NCI-H446 treated with DMSO at 0.1 percent for 48 hours (cell line): Measurements from ENCODE around the gene ETV7.
"Not testable (repeated sequence)": the region's sequence is repeated elsewhere in the genome, so short reads cannot be mapped to it uniquely, and the experiment has no call there.

Experiments
- DNase-seq: peaks from one replicate; lab custom pipeline; 2025; lab: John Stamatoyannopoulos, UW

ETV7 gene

DNA sequence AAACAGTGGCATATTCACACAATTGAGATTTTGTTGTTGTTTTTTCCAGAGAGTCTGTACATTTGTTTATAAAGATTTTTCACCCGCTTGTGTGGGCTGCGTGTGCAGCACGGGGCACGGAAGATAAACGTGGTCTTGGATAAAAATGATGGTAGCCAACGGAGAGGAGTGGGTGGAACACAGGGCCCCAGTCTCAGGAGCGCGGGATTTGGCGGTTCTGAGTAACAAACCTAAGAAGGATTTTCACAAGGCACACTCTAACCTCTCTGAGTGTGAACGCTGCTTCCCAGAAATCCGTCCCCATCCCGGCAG is 47.2 kb downstream of the ETV7 start:
- no peak for DNase-seq

DNA sequence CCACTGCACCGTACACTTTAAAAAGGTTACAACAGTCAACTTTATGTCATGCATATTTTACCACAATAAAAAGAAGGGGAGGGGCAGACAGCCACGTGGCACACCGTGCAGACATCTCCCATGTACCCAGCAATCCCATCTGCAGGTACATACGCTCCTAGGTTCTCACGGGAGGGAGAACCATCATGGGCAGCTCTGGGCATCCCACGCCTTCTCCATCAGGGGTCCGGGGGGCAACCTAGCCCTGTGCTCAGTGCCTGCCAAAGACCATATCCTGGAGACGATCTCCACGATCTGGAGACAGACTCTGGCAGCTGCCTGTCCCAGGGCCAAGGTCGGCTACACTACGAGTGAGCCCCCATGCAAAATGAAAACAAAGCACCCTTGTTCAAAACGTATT is 48.3 kb downstream of the ETV7 start:
- no peak for DNase-seq

DNA sequence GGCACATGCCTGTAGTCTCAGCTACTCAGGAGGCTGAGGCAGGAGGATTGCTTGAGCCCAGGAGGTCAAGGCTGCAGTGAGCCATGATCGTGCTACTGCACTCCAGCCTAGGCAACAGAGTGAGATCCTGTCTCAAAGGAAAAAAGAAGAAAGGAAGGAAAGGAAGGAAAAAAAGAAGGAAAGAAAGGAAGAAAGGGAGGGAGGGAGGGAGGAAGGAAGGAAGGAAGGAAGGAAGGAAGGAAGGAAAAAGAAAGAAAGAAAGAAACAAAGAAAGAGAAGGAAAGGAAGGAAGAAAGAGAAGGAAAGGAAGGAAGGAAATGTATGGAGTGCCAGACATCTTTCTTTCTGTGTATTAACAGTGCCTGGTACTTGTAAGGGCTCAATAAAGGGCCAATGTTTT is 49.2 kb downstream of the ETV7 start:
- not testable (repeated sequence) for DNase-seq

DNA sequence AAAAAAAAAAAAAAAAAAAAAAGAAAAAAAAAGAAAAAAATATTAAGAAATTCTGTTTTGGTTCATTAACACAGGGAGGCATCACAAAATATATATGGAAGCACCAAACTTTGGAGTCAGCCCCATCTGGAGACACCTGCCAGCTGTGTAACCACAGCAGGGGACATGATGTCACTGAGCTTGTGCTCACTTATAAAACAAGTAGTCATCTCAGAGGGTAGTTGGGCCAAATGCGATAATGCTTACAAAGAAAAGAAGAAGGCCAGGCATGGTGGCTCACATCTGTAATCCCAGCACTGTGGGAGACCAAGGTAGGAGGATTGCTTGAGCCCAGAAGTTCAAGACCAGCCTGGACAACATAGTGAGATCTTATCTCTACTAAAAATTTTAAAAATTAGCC is 49.7 kb downstream of the ETV7 start:
- no peak for DNase-seq

DNA sequence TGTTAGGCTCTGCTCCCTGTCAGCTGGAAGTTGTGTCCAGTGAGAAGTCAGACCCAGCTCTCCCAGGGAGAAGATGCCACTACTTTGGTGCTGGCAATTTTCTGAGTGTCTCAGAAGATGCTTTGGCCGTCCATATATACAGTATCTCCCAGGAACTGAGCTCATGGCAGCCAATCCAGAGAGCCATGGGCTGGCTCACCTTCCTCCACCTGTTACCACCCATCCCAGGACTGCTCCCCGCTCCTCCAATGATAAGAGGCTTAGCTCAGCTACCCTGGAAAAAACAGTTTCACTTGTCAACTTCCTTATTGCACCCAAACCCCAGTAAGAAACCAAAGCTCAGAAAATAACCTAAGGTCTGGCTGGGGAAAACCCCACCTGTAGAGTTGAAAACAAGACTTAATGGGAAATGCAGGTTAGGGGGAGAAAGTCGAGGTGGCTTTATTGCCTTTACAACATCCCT is 50.7 kb downstream of the ETV7 start, which contains the start of gene BNIP5:
TSS of gene BNIP5 (minus strand) at position 110 of the 463 bp plus-strand sequence. CDS start 6,198 bp downstream, outside the sequence.
- no peak for DNase-seq

DNA sequence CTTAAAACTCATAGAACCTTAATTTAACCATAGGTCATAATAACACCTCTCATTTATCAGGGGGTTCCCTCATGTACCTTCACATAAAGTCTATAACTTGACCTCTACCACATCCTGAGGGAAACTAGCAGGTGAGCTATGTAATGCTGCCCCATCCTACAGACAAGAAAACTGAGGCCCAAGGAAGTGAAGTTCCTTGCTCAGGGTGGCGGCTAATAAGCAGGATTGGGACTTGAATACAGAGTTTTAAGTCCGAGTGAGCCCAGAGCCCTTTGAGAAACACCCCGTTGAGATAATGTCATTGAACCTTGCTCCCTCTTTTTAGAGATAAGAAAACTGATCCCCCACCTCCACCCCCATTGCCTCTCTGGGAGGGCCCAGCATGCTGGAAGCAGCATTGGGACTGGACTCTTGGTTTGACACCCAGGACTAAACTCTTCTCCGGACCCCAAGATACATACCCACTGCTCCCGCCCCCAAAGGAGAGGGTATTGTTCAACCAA is 51.2 kb downstream of the ETV7 start:
- no peak for DNase-seq

DNA sequence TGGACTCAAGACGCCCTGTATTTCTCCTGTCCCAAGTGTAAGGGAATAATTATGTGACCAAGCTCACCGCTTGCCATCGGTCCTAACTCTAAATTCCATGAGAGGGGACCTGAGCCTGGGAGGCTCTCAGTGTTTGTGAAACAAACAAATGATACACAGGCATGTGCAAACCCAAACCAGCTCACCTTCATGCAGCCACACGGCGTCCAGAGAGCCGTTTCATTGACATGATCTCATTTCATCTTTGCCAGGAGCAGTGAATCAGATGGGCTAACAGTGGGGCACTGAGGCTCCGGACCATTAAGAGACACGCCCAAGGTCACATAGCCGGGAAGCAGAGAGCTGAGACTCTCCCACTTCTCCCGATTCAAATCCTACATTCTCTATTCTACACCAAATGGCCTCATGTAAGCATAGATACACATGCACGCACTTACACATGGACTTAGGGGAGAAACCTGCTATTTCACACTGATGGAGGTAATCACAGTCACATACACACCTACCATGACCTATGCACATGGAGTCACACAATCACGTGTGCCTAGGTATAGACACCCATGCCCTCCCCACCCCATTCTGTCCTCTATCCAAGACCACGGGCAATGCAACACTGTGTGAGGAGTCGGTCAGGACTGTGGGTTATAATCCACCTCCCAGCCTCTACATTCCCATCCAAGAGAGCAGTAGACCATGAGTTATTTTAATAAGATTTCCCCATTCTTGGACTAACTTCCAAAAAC is 51.8 kb downstream of the ETV7 start:
- DNase-seq, result no peak

DNA sequence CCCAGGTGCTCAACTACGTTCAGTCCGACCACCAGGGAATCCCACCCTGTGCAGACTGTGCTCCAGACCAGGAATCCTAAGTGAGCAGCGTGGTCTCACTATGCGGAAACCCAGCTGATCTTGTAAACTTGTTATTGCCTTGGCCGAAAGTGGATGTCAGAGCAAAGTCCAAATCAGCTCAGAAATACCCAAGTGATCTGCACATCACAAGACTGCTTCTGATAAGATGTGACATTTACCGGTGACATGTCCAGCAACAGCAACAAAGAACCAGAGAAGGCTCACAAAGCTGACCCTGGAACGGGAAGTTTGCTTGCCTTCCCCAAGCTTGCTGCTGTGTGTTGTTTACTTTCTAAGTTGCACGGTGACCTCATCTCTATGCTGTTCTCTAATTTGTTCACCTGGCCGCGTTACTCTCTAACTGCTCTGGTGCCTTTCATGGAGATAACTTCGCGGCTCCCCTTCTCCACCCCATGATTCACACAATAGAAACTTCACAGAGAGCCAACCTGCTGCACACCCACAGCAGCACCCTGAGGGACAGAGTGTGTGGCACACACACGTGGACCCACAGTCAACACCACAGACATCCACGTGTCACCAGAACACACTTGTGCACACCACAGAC is 52.5 kb downstream of the ETV7 start:
- DNase-seq, result no peak

DNA sequence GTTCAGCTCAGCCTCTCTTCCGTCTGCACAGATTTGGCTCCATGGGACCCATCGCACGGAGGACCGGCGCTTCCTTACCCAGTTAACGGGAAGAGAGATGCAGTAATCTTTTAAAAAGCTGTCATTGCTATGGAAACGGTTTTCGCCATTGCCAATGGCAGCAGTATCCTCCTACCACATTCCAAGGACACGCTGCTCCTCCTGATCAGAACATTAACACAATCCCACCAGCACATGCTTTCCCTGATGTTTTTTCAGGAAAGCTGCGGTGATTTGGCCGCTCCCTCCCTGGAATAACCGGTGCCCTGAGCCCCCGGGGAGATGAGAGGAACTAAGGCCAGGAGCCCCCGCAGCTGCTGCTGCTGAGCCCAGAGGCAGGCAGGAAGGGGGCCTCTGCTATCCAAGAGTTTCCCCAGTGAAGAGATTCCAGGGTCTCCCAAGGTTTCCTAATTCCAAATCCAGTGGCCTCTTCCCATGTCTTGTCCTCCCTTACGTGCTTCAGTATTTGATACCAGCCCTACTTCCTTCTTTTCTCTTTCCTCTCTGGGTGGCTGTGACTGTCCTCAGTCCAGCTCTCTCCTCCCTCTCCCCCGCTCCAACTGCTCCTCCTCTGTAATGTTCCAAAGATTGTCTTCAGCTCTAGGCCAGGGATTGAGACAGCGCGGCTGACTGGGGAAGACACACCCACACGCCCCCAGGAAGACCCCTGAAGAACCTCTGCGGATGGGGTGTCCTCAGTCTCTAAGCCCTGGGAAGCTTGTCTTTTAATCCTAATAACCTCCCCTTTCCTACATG is 53.3 kb downstream of the ETV7 start:
- no peak for DNase-seq

DNA sequence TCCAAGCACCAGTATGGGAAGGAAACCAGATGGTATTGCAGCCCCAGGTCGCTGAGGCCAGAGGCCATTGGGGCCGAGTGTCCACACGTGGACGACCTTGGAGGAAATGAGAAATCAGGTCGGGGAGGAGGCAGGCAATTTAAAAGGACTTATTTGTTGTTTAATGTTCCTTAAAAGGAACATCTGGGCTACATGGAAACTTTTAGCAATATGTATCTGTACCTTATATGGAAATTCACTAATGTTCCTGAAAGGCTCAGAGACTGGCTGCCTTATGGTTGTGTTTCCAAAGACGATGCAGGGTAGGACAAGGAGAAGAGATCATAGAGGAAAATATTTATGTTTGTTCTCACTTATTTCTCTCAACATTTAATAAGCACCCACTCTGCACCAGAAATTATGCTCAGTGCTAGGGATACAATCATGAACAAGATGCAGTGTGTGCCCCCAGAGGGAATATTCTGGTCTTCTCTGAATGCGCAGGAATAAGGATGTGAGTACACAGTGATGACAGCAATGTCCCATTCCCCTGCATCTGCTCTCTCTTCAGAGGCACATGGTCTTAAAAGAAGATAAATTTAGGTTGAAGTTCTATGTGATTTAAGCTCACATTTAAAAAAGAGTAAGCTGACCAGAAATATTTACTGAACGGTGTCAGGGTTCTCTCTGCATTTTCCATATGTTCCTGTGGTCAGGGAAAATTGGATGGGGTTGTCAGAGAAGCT is 54.1 kb downstream of the ETV7 start:
- no peak for DNase-seq

DNA sequence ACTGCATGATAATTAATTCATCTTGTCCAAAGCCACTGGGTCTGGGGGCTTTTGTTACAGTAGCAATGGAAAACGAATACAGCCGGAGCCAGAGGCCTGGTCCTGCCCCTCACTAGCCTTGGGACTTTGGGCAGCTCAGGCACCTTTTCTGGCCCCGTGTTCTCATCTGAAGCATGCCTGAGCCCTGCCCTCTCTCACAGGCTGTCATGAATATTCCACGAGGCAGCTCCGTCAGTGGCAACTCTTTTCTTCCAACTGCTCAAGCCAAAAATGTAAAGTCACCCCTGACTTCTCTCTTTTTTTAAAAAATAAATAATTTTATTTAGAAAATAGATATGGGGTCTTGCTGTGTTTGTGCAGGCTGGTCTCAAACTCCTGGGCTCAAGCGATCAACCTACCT is 56.1 kb downstream of the ETV7 start:
- no peak for DNase-seq

DNA sequence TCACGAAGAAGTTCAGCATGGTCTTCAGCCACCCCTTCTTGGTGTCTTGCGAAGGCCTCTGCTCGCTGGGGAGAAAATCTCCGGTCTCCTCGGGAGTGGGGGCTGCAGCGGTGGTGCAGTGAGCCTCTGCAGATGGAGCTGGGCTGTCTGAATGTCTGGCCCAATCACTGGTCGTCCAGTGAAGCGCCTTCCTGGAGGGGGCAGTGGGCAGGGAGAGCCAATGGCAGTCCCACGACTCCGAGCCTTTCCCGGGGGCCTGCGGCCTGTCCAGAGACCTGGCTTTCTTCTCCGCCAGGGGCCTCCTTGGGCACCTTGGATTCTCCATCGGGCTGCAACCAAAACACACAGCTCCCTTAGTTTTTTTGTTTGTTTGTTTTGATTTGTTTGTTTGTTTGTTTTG is 57.1 kb downstream of the ETV7 start:
- DNase-seq, result no peak

DNA sequence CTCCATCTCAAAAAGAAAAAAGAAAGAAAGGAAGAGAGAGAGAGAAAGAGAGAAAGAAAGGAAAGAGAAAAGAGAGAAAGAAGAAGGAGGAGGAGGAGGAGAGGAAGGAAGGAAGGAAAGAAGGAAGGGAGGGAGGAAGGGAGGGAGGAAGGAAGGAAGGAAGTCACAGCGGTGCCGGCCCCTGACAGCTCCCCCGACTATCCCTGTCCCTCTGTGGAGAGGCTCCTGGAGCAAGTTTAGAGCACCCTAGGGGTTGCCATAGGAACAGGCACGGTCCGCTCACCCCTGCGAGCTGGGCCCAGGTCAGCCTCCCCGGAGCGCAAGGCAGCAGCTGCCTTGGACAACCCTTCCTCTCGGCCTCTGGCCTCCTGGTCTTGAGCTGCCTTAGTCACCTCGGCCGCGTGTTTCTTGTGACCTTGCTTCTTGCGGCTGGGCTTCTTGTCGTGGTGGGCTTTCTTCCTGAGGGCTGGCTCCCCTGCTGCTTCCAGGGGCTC is 57.6 kb downstream of the ETV7 start:
- DNase-seq, result no peak

DNA sequence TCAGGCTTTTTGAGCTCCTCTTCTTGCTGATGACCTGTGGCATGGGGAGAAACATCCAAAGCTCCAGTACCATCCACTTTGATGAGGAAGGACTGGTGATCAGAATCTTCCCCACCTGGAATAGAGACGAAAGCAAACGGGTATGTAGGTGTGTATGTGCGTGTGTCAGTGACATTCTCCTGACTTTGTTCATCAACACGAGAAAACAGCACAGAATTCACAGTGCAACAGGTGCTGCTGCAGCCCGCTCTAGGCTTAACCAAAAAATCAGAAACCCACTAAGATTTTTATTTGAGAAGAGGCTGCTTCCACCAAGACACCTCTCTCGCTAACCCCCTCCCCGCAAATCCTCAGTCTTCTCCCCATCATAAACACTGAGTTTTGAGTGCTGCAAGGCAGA is 58.9 kb downstream of the ETV7 start:
- no peak for DNase-seq

DNA sequence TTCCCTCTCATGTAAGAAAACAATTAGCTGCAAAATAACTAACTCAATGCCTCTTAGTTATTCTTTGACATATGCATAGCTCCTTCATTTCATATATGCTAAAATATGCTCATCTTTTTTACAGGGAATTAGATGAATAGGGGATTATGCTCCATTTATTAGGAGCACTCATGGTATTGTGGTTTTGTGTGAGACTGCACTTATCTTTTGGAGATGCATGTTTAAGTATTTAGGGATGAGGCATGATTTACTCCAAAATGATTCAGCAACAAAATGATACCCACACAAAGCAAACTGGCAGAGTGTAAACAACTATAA is 59.6 kb downstream of the ETV7 start:
- no peak for DNase-seq

DNA sequence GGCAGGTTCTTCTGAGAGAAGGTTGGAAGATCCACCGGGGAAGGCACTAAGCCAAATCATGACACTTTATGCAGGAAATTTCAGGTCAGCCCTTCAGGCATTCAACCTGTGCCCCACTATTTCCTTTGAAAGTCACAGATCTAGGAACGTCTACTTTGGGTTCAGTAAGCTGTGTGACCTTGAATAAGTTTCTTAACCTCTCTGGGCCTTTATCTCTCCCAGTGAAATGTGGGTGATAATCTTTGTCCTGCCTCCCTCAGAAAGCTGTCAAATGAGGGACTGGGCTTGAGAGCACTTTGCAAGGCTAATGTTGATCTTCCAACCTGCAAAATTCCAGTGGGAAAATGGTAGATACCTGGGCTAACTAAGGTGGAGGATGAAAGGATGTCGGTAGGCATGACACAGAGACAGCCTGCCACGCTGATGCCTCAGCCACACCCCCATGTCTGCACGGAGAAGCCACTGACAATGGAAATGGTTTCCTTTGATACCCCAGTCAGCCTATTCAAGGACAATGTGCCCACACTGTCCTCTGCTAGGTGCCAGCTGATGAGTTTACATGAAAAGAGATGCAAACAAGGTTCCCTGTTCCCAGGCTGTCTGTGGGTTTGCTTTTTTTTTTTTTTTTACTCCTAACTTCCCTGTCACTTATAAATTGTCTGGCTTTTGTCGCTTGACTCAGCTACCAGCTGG is 60.1 kb downstream of the ETV7 start:
- no peak for DNase-seq

DNA sequence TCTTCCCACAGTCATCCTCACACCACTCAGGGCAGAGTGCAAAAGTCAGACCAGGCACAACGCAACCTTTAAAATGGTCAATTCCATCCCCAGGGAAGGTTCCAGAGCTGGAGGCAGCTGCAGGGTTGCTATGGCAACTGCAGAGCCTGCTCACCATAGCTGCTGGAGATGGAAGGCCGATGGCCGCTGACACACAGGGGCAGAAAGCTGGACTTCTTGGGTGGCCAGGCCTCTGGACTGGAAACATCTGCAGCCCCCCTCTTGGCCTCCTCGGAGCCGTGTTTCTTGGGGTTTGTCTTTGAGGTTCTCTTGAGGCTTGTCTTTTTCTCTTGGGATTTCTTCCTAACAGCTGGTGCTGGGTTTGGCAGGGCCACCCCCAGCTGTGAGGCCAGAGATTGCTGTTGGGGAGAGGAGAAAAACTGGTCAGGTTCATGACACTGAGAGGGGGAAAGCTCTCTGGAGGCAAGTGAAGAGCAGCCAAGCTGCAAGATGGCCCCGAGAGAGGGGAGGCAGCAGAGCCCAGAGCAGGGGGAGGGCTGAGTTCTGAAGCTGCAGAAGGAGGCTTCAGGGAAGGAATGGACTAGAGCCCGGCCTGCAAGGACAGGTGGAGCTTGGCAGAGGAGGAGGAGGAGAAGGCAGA is 61.0 kb downstream of the ETV7 start:
- DNase-seq, result no peak

DNA sequence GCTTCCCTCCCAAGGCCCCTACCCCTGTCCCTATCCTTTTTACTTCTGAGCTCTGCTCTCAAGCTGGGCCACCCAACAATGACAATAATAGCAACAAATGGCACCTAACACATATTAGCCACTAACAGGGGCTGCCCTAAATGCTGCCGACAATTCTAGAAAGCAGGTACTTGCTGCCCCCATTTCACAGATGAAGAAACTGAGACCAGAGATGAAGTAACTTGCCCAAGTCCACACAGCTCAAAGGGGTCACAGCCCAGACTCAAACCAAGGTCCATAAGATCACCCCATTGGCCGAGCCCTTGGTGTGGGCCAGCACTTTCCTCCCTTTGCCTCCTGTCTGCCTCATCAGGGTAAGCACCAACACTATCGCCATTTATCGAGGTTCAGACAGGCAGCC is 62.8 kb downstream of the ETV7 start:
- DNase-seq, result no peak

DNA sequence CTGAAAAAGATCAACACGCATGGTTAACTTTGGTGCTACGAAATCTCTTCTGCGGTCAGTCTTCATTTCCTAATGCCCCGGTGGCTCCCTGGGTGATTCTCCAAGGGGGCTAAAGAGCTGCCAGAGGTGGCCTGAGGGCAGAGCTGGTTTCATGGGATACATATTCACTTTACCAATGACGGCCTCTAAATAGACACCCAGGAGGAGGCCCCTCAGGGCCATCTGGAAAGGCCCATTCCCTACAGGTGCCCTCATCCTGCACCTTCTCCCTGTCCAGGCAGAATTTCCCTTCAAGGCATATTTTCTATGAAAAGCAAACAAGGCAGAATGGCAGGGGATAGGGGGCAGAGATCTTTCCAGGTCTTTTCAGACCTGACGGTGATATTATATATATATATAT is 63.3 kb downstream of the ETV7 start:
- no peak for DNase-seq

DNA sequence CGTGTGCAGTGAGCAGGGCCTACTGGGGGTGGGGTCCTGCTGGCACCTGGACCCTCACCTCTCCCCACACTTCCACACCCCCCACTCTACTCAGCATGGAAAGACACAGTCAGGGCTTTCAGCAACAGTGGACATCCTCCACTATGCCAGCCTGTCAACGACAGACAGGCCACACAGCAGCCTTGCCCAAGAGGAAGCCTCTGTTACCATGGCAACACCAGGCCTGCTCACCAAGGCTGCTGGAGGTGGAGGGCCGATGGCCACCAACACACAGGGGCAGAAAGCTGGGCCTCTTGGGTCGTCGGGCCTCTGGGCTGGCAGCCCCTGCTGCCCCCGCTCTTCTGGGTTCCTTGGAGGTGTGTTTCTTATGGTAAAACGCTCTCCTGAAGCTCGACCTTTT is 64.4 kb downstream of the ETV7 start:
- no peak for DNase-seq

DNA sequence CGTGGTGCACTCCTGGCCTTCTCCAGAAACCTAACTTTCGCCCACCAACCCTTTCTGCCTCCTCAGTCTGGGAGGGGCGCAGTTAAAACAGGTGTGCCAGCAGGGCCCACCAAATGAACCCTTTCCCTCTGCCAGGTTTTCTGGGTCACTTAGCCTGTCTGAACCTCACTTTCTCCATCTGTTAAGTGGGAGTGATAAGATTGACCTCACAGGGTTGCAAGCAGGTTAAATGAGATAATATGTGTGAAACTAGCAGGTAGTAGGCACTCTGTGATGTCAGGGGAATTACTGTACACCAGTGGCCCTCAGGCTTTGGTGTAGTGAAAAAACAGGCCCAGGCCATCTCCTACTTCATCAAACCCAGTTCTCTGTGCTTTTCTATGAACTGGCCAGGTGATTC is 64.9 kb downstream of the ETV7 start:
- no peak for DNase-seq
